Endothelial cell of umbilical vein (primary cell): Measurements from ENCODE around the gene FOXL2NB. TPM values are rescaled to one million over a fixed set of nuclear protein-coding genes. Genes with fewer than 3 reads are reported as not detected.
A peak's percentile ranks its signal among the peaks of the same experiment; 100 is the strongest.

Experiments
- BruUV-seq: library from RNA; stranded (reverse); fragments of 400-500 nt; replicated peaks from 2 replicates; lab custom pipeline; 2021; lab: Mats Ljungman, UMichigan
- CTCF ChIA-PET: fragments of 300-600, 350-600 bp; sonication (Branson Sonifier 250); formaldehyde crosslinking; loops from one replicate; lab custom pipeline; 2021; ENCODE audit warnings: antibody characterized with exemption, inconsistent platforms; lab: Charles Lee
- POLR2A ChIA-PET: fragments of 300-600, 350-600 bp; sonication (Branson Sonifier 250); formaldehyde crosslinking; loops from one replicate; lab custom pipeline; 2021; ENCODE audit warnings: antibody characterized with exemption, inconsistent platforms; lab: Charles Lee
- DNase-seq: peaks from one replicate; pipeline ENCODE4 v3.0.0-alpha.2; 2011; ENCODE audit warnings: low read depth, low spot score
- FAIRE-seq: peaks from 2 replicates; lab custom pipeline; 2011; peaks lifted over from hg19 to GRCh38; lab: Jason Lieb, UNC
- H2AFZ ChIP-seq: 2 replicates; pipeline ENCODE4 v1.6.0; 2012; ENCODE audit warnings: low read depth, low read length, control low read depth, inconsistent platforms
- H3K27ac ChIP-seq: 2 replicates; pipeline ENCODE4 v1.5.1; 2011; ENCODE audit warnings: low read depth, mild to moderate bottlenecking, control low read depth, low read length, moderate library complexity; ENCODE audit not compliant: insufficient read depth
- H3K27me3 ChIP-seq, 2 experiments: 2 replicates each; pipeline versions ENCODE4 v1.6.0 to v1.6.1; 2011; ENCODE audit warnings: low read length in 2 of 2, mixed read lengths in 1 of 2; ENCODE audit not compliant: control insufficient read depth in 2 of 2, insufficient read depth in 2 of 2
- H3K36me3 ChIP-seq, 2 experiments: 2 replicates in 1 of 2; 3 replicates in 1 of 2; pipeline ENCODE4 v1.5.1; 2011; ENCODE audit warnings: low read length in 2 of 2, mild to moderate bottlenecking in 1 of 2, moderate library complexity in 1 of 2; ENCODE audit not compliant: control insufficient read depth in 2 of 2, insufficient read depth in 2 of 2; ENCODE audit errors: extremely low read depth in 1 of 2
- H3K4me1 ChIP-seq: 3 replicates; pipeline ENCODE4 v1.5.1; 2011; ENCODE audit warnings: mild to moderate bottlenecking, low read length; ENCODE audit not compliant: control insufficient read depth, insufficient read depth; ENCODE audit errors: extremely low read depth
- H3K4me2 ChIP-seq: 2 replicates; pipeline ENCODE4 v1.6.1; 2011; ENCODE audit warnings: low read length, control low read depth, mixed read lengths; ENCODE audit not compliant: insufficient read depth
- H3K4me3 ChIP-seq, 3 experiments: fragments of 200-600 bp in 1 of 3; sonication (generic), shearing (Covaris generic) in 1 of 3; replicated peaks in 1 of 3; 2 replicates each; pipeline ENCODE4 v1.5.1; 2011 to 2016; ENCODE audit warnings: control low read depth in 3 of 3, low read length in 3 of 3, mild to moderate bottlenecking in 2 of 3, inconsistent platforms in 1 of 3, low read depth in 1 of 3, moderate library complexity in 1 of 3; ENCODE audit not compliant: insufficient read depth in 1 of 3
- H3K79me2 ChIP-seq: 2 replicates; pipeline ENCODE4 v1.6.0; 2012; ENCODE audit warnings: low read length, inconsistent platforms; ENCODE audit not compliant: control insufficient read depth, insufficient read depth
- H3K9ac ChIP-seq: replicated peaks from 2 replicates; pipeline ENCODE3; 2011; ENCODE audit warnings: low read length, control low read depth; ENCODE audit not compliant: insufficient read depth; ENCODE audit errors: extremely low read depth
- H3K9me1 ChIP-seq: replicated peaks from 3 replicates; pipeline ENCODE4 v1.6.0; 2011; ENCODE audit warnings: mild to moderate bottlenecking, low read length; ENCODE audit not compliant: control insufficient read depth, insufficient read depth; ENCODE audit errors: extremely low read depth
- H3K9me3 ChIP-seq: replicated peaks from 2 replicates; pipeline ENCODE4 v1.5.1; 2012; ENCODE audit warnings: low read length, inconsistent platforms; ENCODE audit not compliant: control insufficient read depth, insufficient read depth
- H4K20me1 ChIP-seq: replicated peaks from 2 replicates; pipeline ENCODE3; 2011; ENCODE audit warnings: mild to moderate bottlenecking, low read length; ENCODE audit not compliant: control insufficient read depth, insufficient read depth; ENCODE audit errors: extremely low read depth
- FOS ChIP-seq: IDR thresholded peaks from 2 replicates; pipeline ENCODE4 v1.6.1; 2011; ENCODE audit warnings: mild to moderate bottlenecking, low read length, moderate library complexity, borderline replicate concordance; ENCODE audit not compliant: insufficient read depth
- GATA2 ChIP-seq: IDR thresholded peaks from 2 replicates; pipeline ENCODE4 v1.7.0; 2011; ENCODE audit warnings: low read depth, mild to moderate bottlenecking, moderate library complexity, mixed read lengths, low read length; ENCODE audit not compliant: insufficient read length, insufficient read depth
- JUN ChIP-seq: IDR thresholded peaks from 2 replicates; pipeline ENCODE4 v1.6.1; 2011; ENCODE audit warnings: borderline replicate concordance, low read depth; ENCODE audit not compliant: insufficient read length, insufficient read depth
- POLR2AphosphoS5 ChIP-seq: IDR thresholded peaks from 2 replicates; pipeline ENCODE4 v1.6.1; 2012; ENCODE audit warnings: low read depth, mild to moderate bottlenecking, control low read depth, low read length, moderate library complexity; ENCODE audit not compliant: insufficient read depth
- dilution Hi-C: fragments of 300-500 bp; cut with MboI; formaldehyde crosslinking; loops from one replicate; pipeline ENCODE4 v1.15.0; 2019; ENCODE audit warnings: low sequenced_read_pairs; ENCODE audit not compliant: extremely low pct_ligation_motif_present
- intact Hi-C: fragments of 100-400 bp; cut with micrococcal nuclease; formaldehyde crosslinking; loops from one replicate; pipeline ENCODE4 v1.10.0; 2022
- polyA plus RNA-seq, 4 experiments: library from polyadenylated mRNA; depleted of rRNA in 3 of 4; stranded (reverse) in 3 of 4; unstranded in 1 of 4; fragments of >200 nt; gene quantifications; 2 replicates each; pipeline versions ENCODE4 v1.2.1 to v1.2.3, GENCODE V29; 2011 to 2012; ENCODE audit warnings: missing spikeins in 1 of 4
- total RNA-seq: library from RNA; stranded (reverse); gene quantifications from 2 replicates; pipeline ENCODE4 v1.2.3, GENCODE V29; 2021

Gene FOXL2NB
- total and polyA plus RNA-seq, 2 donors (not counting 3 experiments of a cell fraction or from before 2014, with no cell fraction given): 0.01 TPM; not detected in 1

DNA sequence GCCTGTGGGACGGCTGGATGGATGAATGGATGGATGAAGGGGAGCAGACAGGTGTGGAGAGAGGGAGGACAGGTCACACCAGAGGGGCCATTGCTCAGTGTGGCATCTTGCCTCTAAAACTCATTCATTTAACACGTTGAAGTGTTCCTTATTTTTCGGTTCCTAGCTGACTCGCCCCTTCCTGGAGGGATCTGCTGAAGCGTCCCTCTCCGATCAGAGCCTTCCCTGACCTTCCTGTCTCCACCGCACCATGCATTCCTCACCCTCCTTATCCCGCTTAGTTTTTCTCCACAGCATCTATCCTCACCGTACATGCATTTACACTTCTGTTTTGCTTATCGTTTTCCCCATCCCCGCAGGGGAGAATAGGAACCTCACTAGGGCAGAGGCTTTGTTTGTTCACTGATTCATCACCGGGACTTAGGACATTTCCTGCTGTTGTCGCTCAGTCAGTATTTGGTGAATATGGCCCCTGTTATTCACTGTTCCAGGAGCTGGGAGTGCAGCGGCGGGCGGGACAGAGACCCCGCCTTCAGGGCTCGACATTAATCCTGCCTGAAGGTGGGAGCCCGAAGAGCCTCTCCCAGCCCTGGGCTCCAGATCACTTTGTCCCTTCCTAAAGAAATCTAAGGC, 32.0 kb upstream of the FOXL2NB start:
- H4K20me1 ChIP-seq: no peaks in the 10 kb centered on the region
- H3K4me2 ChIP-seq: peak overlapping the region; percentile 77
- BruUV-seq: TSS peak; percentile 46
- peak overlapping the region; percentile 49 for H3K27ac ChIP-seq
- H3K4me1 ChIP-seq: peaks cover 8% of the 10 kb centered on the region
- H3K9me3 ChIP-seq: no peaks in the 10 kb centered on the region
- no peaks in the 10 kb centered on the region for H3K9me1 ChIP-seq
- H3K27me3 ChIP-seq: no peaks in the 10 kb centered on the region
- H3K4me3 ChIP-seq: peak overlapping the region; percentile 6 to 81 (median 52)
- dilution Hi-C loops (no loop called here), intact Hi-C loops (loop anchor here (1.0 to 2.0 kb wide), 9 partner anchors 24 to 436 kb away; partner anchors contain the start of genes FAIM and PIK3CB)
- peak; percentile 95 for FAIRE-seq
- TF ChIP-seq POLR2AphosphoS5: no peak
- peak; percentile 80 for TF ChIP-seq FOS
- peak; percentile 84 for TF ChIP-seq GATA2
- peak; percentile 57 for TF ChIP-seq JUN
- DNase-seq: peak; percentile 88
- H2AFZ ChIP-seq: peak overlapping the region; percentile 74
- H3K36me3 ChIP-seq: no peaks in the 10 kb centered on the region
- ChIA-PET POLR2A (interaction anchor here (0.8 to 1.7 kb wide), 5 partner anchors 177 to 321 kb away, joined by 3 to 11 read pairs (median 4); partner anchors contain the start of gene CEP70), CTCF (interaction anchor here (0.7 to 13.0 kb wide), 101 partner anchors 9 to 741 kb away, joined by 3 to 862 read pairs (median 7); partner anchors contain the start of genes CEP70, DBR1, ESYT3 and FAIM)
- no peaks in the 10 kb centered on the region for H3K79me2 ChIP-seq
- peak overlapping the region; percentile 61 for H3K9ac ChIP-seq
